ENCODE results near the gene GDF10.

DNA sequence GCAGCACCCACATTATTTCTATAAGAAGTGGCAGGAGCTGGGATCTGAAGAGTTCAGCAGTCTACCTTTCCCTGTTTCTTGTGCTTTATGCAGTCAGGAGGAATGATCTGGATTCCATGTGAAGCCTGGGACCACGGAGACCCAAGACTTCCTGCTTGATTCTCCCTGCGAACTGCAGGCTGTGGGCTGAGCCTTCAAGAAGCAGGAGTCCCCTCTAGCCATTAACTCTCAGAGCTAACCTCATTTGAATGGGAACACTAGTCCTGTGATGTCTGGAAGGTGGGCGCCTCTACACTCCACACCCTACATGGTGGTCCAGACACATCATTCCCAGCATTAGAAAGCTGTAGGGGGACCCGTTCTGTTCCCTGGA is 47.3 kb downstream of the GDF10 start:
- no peak for TF ChIP-seq SIX5 (IDR thresholded peaks at IDR 0.05; ENCODE audit: borderline replicate concordance in 1 of 2, insufficient read depth in 1 of 2, low read depth in 1 of 2, low read length in 2 of 2)
- TF ChIP-seq ZNF75A (CRISPR knock-in tag; IDR thresholded peaks at IDR 0.05): no peak
- no peak for TF ChIP-seq TAF15 (IDR thresholded peaks at IDR 0.05; ENCODE audit: low read depth, low read length)
- no peak for TF ChIP-seq ZEB2 (IDR thresholded peaks at IDR 0.05)
- no peak for TF ChIP-seq JUN (IDR thresholded peaks at IDR 0.05; ENCODE audit: borderline replicate concordance, low read depth, low read length)
- no peak for TF ChIP-seq JUN (CRISPR knock-in tag; IDR thresholded peaks at IDR 0.05; ENCODE audit: borderline replicate concordance)
- TF ChIP-seq, protein P1, sequence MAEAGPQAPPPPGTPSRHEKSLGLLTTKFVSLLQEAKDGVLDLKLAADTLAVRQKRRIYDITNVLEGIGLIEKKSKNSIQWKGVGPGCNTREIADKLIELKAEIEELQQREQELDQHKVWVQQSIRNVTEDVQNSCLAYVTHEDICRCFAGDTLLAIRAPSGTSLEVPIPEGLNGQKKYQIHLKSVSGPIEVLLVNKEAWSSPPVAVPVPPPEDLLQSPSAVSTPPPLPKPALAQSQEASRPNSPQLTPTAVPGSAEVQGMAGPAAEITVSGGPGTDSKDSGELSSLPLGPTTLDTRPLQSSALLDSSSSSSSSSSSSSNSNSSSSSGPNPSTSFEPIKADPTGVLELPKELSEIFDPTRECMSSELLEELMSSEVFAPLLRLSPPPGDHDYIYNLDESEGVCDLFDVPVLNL (CRISPR knock-in tag; IDR thresholded peaks at IDR 0.05; ENCODE audit: low read depth): no peak
- no peak for TF ChIP-seq BHLHE40 (IDR thresholded peaks at IDR 0.05; ENCODE audit: low read length)
- no peak for TF ChIP-seq TAF1 (IDR thresholded peaks at IDR 0.05; ENCODE audit: control insufficient read depth, extremely low read depth, insufficient read depth, low read length, severe bottlenecking)
- TF ChIP-seq, protein P2, sequence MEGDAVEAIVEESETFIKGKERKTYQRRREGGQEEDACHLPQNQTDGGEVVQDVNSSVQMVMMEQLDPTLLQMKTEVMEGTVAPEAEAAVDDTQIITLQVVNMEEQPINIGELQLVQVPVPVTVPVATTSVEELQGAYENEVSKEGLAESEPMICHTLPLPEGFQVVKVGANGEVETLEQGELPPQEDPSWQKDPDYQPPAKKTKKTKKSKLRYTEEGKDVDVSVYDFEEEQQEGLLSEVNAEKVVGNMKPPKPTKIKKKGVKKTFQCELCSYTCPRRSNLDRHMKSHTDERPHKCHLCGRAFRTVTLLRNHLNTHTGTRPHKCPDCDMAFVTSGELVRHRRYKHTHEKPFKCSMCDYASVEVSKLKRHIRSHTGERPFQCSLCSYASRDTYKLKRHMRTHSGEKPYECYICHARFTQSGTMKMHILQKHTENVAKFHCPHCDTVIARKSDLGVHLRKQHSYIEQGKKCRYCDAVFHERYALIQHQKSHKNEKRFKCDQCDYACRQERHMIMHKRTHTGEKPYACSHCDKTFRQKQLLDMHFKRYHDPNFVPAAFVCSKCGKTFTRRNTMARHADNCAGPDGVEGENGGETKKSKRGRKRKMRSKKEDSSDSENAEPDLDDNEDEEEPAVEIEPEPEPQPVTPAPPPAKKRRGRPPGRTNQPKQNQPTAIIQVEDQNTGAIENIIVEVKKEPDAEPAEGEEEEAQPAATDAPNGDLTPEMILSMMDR (IDR thresholded peaks at IDR 0.05 in 2 of 3, conservative IDR thresholded peaks at IDR 0.05 in 1 of 3; ENCODE audit: insufficient read depth in 2 of 3, low read depth in 1 of 3, low read length in 3 of 3): no peak
- TF ChIP-seq TCF7L2 (IDR thresholded peaks at IDR 0.05; ENCODE audit: low read depth, low read length): no peak
- no peak for TF ChIP-seq PHF8 (IDR thresholded peaks at IDR 0.05; ENCODE audit: borderline replicate concordance, low read length)
- no peak for TF ChIP-seq CBX5 (IDR thresholded peaks at IDR 0.05; ENCODE audit: borderline replicate concordance, low read depth)

Data from K562 (cell line).